Immature natural killer cell (primary cell): ENCODE data around the gene EXOC3L1. TPM values are rescaled to one million over a fixed set of nuclear protein-coding genes. Genes with fewer than 3 reads are reported as not detected.

ENCODE experiments used
- DNase-seq, 3 donors: peaks; one replicate each; pipeline ENCODE4 v3.0.0; 2022; ENCODE audit warnings: mixed read lengths in 1 of 3
- H3K27ac Mint-ChIP-seq, 6 donors: one replicate each; pipeline ENCODE4 v1.8.0; 2020; ENCODE audit warnings: mixed read lengths in 6 of 6, mild to moderate bottlenecking in 5 of 6, inconsistent platforms in 4 of 6, moderate library complexity in 3 of 6
- H3K27me3 Mint-ChIP-seq, 3 donors: one replicate each; pipeline ENCODE4 v1.8.0; 2020 to 2021; ENCODE audit warnings: low read depth in 3 of 3, mild to moderate bottlenecking in 3 of 3, mixed read lengths in 3 of 3, moderate library complexity in 3 of 3, inconsistent platforms in 1 of 3
- H3K36me3 Mint-ChIP-seq, 3 donors: one replicate each; pipeline ENCODE4 v1.8.0; 2020; ENCODE audit warnings: mixed read lengths in 3 of 3, inconsistent platforms in 2 of 3, mild to moderate bottlenecking in 2 of 3
- H3K4me1 Mint-ChIP-seq, 2 donors: one replicate each; pipeline ENCODE4 v1.8.0; 2020; ENCODE audit warnings: inconsistent platforms in 2 of 2, mild to moderate bottlenecking in 2 of 2, mixed read lengths in 2 of 2, moderate library complexity in 1 of 2
- H3K4me3 Mint-ChIP-seq, 5 donors: one replicate each; pipeline ENCODE4 v1.8.0; 2020; ENCODE audit warnings: mild to moderate bottlenecking in 5 of 5, mixed read lengths in 5 of 5, inconsistent platforms in 3 of 5, moderate library complexity in 3 of 5
- H3K9me3 Mint-ChIP-seq, 6 donors: one replicate each; pipeline ENCODE4 v1.8.0; 2020; ENCODE audit warnings: mild to moderate bottlenecking in 6 of 6, mixed read lengths in 6 of 6, inconsistent platforms in 4 of 6, moderate library complexity in 3 of 6
- polyA plus RNA-seq, 3 donors: library from polyadenylated mRNA; unstranded; fragments of 300-500 nt; fragmentation: Illumina TruSeq; gene quantifications; one replicate each; pipeline ENCODE4 v1.2.3, GENCODE V29; 2021

Gene EXOC3L1
- polyA plus RNA-seq, 3 donors from 2014 or later = not detected

DNA sequence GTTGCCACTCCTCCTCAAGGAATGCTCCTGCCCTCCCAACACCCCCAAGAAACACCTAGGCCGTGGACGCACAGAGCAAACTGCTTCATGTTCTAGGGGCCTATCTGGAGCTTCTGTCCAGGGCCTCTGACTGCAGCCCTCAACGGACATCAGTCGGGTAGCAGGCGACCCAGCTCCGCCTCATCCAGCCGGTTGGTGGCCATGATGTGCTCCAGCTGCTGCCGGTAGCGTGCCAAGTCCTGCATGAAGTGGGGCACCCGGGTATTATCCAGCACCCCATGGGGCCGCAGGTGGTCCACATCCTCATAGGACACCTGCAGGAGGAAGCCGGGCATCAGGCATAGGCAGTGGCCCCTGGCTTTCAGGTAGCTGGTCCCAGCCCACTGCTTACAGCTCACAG lies 13.3 kb downstream of the EXOC3L1 start:
- Mint-ChIP-seq H3K4me3 (peak overlapping the region in 4 of 5 donors; percentile 13 to 75 (median 56)), H3K27me3 (peaks cover 6 to 15% (median 6%) of the 10 kb centered on the region in 3 donors), H3K4me1 (peaks cover 33 to 36% of the 10 kb centered on the region in 2 donors)

GRCh38 chr16:67174706-67175231 lies 15.2 kb downstream of the EXOC3L1 start:
- no peak for DNase-seq
- Mint-ChIP-seq H3K4me3 (peak overlapping the region in 3 of 5 donors; percentile 46 to 86 (median 65)), H3K36me3 (no peaks in the 10 kb centered on the region), H3K4me1 (peaks cover 45 to 47% of the 10 kb centered on the region in 2 donors), H3K9me3 (no peaks in the 10 kb centered on the region), H3K27ac (peak overlapping the region in 2 of 6 donors; percentile 73 to 79), H3K27me3 (peaks cover 16 to 20% (median 18%) of the 10 kb centered on the region in 3 donors)

More for the DNA sequence above, 13.3 kb downstream of the EXOC3L1 start:
- no peak for DNase-seq
- H3K27ac Mint-ChIP-seq = no peak overlapping the region
- no peaks in the 10 kb centered on the region for H3K9me3 Mint-ChIP-seq
- no peaks in the 10 kb centered on the region for H3K36me3 Mint-ChIP-seq

GRCh38 chr16:67173808-67174705 lies 15.9 kb downstream of the EXOC3L1 start:
- peak overlapping the region; percentile 0 to 74 (median 67) for H3K27ac Mint-ChIP-seq
- H3K27me3 Mint-ChIP-seq = peaks cover 17 to 20% (median 20%) of the 10 kb centered on the region in 3 donors
- H3K4me1 Mint-ChIP-seq = peaks cover 46 to 49% of the 10 kb centered on the region in 2 donors
- no peaks in the 10 kb centered on the region for H3K36me3 Mint-ChIP-seq
- peak; percentile 68 to 73 (median 69) for DNase-seq
- no peaks in the 10 kb centered on the region for H3K9me3 Mint-ChIP-seq
- peak overlapping the region; percentile 85 to 94 (median 86) for H3K4me3 Mint-ChIP-seq

GRCh38 chr16:67173323-67173722 lies 16.6 kb downstream of the EXOC3L1 start:
- H3K27me3 Mint-ChIP-seq = peaks cover 17 to 25% (median 22%) of the 10 kb centered on the region in 3 donors
- H3K4me3 Mint-ChIP-seq = peak overlapping the region; percentile 85 to 94 (median 86)
- no peaks in the 10 kb centered on the region for H3K9me3 Mint-ChIP-seq
- H3K4me1 Mint-ChIP-seq = peaks cover 43 to 49% of the 10 kb centered on the region in 2 donors
- no peaks in the 10 kb centered on the region for H3K36me3 Mint-ChIP-seq
- DNase-seq = no peak
- H3K27ac Mint-ChIP-seq = peak overlapping the region; percentile 0 to 73 (median 62)

DNA sequence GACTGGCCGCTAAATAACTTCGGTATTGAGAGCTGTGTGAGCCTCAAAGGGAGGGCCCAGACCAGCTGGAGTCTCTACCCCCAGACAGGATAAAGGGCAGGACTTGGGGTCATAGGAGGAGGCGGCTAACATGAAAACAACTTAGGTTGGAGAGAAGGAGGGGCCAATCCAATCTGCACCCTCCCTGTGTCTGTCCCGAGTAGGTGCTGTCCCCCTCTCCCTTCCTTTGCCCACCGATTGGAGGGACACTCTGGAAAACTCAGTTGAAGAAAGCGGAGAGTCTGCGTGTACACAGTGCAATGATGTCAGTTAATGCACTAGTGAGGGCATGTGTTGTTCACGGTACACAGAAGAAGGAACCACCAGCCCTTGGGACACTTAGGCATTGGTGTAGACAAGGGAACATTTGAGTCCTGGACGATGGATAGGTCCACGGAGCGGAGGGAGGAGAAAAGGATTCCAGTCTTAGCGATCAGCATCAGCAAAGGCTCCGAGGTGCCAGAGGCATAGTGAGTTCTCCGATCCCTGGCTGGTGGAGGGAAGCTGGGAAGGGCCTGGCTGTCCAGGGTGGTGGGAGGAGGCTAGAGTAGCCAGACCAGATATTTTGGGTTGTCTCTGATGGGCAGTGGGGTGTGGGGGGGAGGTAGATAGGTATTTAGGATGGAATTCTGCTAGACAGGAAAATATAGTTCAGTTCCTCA lies 18.8 kb downstream of the EXOC3L1 start:
- Mint-ChIP-seq H3K27ac (no peak overlapping the region), H3K27me3 (peaks cover 17 to 37% (median 21%) of the 10 kb centered on the region in 3 donors), H3K36me3 (no peaks in the 10 kb centered on the region), H3K9me3 (peaks cover 0 to 2% (median 0%) of the 10 kb centered on the region in 6 donors), H3K4me3 (peak overlapping the region in 4 of 5 donors; percentile 24 to 53 (median 46)), H3K4me1 (peaks cover 36 to 38% of the 10 kb centered on the region in 2 donors)
- DNase-seq = no peak

DNA sequence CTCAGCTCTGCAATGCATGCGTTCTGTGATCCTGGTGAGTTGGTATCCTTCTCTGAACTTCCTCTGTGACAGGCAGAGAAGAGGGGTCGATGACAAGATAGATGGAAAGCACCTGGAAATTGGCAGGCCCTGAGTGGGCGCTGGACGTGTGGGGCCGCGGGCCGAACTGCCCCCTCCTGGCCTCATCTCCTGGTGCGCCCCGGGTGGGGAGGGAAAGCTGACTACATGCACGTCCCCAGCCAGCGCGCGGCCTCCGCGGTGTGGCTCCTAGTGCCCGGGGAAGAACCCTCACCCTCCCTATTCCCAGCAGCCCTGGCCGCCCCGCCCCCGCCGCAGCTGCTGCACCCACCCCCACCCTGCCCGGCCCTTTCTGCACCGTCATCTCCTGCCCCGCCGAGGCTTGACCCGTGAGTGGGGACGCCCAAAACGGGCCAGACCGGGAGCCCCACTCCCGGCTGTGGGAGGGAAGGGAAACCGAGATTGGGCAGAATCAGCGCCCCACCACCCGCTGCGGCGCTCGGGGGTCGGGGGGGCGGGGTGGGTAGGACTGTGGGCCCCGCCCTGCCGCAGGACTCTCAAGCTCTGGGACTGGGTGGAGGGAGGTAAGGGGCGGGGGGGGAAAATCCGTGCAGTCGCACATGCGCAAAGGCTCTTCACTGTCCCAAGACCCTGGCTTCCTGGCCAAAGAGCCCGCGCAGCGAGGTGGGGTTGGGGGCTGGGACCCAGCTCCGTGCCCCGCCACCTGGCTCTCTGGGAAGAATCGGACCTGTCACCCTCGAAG lies 19.6 kb downstream of the EXOC3L1 start, which contains the start of gene NOL3:
Gene NOL3, plus strand, starts transcription at position 371 of the 781 bp plus-strand sequence.
- no peak for DNase-seq
- Mint-ChIP-seq H3K4me3 (peak within 1 kb of the TSS; percentile 24 to 69 (median 53)), H3K27me3 (peaks cover 18 to 37% (median 19%) of the 10 kb centered on the region in 3 donors), H3K9me3 (peaks cover 0 to 2% (median 0%) of the 10 kb centered on the region in 6 donors), H3K27ac (no peak within 1 kb of the TSS), H3K4me1 (peaks cover 30 to 37% of the 10 kb centered on the region in 2 donors), H3K36me3 (no peaks in the 10 kb centered on the region)

DNA sequence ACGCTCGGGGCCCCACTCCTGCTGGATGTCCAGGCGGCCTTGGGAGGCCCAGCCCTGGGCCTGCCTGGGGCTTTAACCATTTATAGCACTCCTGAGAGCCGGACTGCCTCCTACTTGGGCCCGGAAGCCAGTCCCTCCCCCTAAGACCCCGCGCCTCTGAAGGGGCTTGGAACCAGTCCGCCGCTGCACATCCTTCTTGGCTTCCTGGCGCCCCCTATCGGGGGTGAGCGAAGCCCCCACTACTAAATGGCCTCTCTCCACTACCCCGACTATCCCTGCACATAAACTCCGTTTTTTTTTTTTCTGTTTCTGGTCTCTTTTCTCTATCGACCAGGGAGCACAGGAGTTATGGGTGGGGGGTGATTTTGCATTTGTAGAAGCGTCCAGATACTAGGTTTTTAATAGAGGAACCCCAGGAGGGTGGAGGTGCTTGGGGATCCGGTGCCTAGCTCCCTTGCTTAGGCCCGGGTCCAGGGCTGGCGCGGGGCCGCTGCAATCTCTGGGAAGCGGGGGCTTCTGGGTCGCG lies 20.2 kb downstream of the EXOC3L1 start:
- Mint-ChIP-seq H3K4me3 (peak overlapping the region in 4 of 5 donors; percentile 33 to 69 (median 51)), H3K27me3 (peaks cover 19 to 37% (median 23%) of the 10 kb centered on the region in 3 donors), H3K9me3 (peaks cover 0 to 2% (median 0%) of the 10 kb centered on the region in 6 donors), H3K27ac (no peak overlapping the region), H3K36me3 (no peaks in the 10 kb centered on the region), H3K4me1 (peaks cover 27 to 34% of the 10 kb centered on the region in 2 donors)
- peak in 1 of 3 donors; percentile 32 for DNase-seq

GRCh38 chr16:67169011-67169451 lies 20.9 kb downstream of the EXOC3L1 start:
- no peak for DNase-seq
- H3K27ac Mint-ChIP-seq = no peak overlapping the region
- peaks cover 0 to 2% (median 0%) of the 10 kb centered on the region in 6 donors for H3K9me3 Mint-ChIP-seq
- H3K4me3 Mint-ChIP-seq = peak overlapping the region in 1 of 5 donors; percentile 32
- H3K36me3 Mint-ChIP-seq = no peaks in the 10 kb centered on the region
- peaks cover 25 to 36% of the 10 kb centered on the region in 2 donors for H3K4me1 Mint-ChIP-seq
- peaks cover 22 to 36% (median 23%) of the 10 kb centered on the region in 3 donors for H3K27me3 Mint-ChIP-seq

DNA sequence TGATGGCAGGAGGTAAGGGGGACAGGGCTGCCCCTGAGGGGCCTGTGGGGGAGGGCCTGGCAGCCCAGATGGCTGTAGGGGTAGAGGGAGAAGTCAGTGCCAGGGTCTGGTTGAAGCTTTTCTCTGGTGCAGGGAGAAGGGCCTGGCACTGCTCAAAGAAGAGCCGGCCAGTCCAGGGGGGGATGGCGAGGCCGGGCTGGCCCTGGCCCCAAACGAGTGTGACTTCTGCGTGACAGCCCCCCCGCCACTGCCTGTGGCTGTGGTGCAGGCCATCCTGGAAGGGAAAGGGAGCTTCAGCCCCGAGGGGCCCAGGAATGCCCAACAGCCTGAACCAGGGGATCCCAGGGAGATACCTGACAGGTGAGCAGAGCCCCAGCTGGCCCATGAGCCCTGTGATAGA lies 22.3 kb downstream of the EXOC3L1 start:
- Mint-ChIP-seq H3K4me3 (no peak overlapping the region), H3K4me1 (peaks cover 14 to 27% of the 10 kb centered on the region in 2 donors), H3K36me3 (no peaks in the 10 kb centered on the region), H3K27me3 (peaks cover 16 to 33% (median 25%) of the 10 kb centered on the region in 3 donors), H3K27ac (no peak overlapping the region), H3K9me3 (peaks cover 0 to 2% (median 0%) of the 10 kb centered on the region in 6 donors)
- no peak for DNase-seq

- Mint-ChIP-seq H3K9me3 (peaks cover 0 to 2% (median 0%) of the 10 kb centered on the region in 6 donors), H3K27me3 (peaks cover 16 to 38% (median 28%) of the 10 kb centered on the region in 3 donors), H3K27ac (no peak overlapping the region), H3K36me3 (no peaks in the 10 kb centered on the region), H3K4me3 (no peak overlapping the region), H3K4me1 (peaks cover 18 to 30% of the 10 kb centered on the region in 2 donors)
- no peak for DNase-seq
Observed at GRCh38 chr16:67166598-67167168, 23.3 kb downstream of the EXOC3L1 start.

GRCh38 chr16:67166110-67166547 lies 23.8 kb downstream of the EXOC3L1 start:
- no peak for DNase-seq
- Mint-ChIP-seq H3K27ac (no peak overlapping the region), H3K4me3 (no peak overlapping the region), H3K27me3 (peaks cover 13 to 35% (median 25%) of the 10 kb centered on the region in 3 donors), H3K36me3 (no peaks in the 10 kb centered on the region), H3K4me1 (peaks cover 18 to 27% of the 10 kb centered on the region in 2 donors), H3K9me3 (peaks cover 0 to 2% (median 0%) of the 10 kb centered on the region in 6 donors)
